ENCODE measurements around the gene KANK2.
A peak's percentile ranks its signal among the peaks of the same experiment; 100 is the strongest.

KANK2 gene

DNA sequence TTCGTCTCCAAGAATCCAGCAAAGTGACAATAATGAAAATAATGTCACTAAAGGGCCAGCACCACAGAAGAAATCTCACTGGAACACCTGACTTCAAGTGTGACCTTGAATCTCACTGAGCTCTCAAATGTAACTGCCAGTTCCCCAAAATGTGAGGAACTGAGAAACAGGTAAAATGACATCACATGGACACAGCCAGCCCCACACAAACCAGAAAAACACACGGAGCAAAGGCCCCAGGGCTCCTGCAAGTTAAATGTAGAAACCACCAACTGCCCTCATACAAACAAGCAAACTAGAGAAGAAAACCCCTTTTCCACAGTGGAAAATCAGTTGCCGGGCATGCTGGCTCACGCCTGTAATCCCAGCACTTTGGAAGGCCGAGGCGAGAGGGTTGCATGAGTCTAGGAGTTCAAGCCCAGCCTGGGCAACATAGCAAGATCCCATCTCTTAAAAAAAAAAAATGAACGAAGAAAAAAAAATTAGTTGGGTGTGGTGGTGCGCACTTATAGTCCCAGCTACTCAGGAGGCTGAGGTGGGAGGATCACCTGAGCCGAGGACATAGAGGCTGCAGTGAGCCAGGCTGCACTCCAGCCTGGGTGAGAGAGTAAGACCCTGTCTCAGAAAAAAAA is 8.7 kb upstream of the KANK2 start:
- Histone ChIP-seq H3K27me3 (ENCODE audit: control insufficient read depth in 1 of 2, insufficient read depth in 2 of 2, low read length in 2 of 2) (no peaks in the 10 kb centered on the region), H3K4me1 (ENCODE audit: control insufficient read depth in 1 of 2, insufficient read depth in 2 of 2, low read length in 2 of 2) (no peaks in the 10 kb centered on the region), H3K9ac (ENCODE audit: low read depth in 1 of 2, low read length in 2 of 2) (no peak overlapping the region), H3K9me3 (ENCODE audit: control insufficient read depth in 1 of 2, low read length in 2 of 2) (no peaks in the 10 kb centered on the region), H3K36me3 (ENCODE audit: control insufficient read depth in 1 of 2, insufficient read depth in 2 of 2, low read length in 2 of 2) (peaks cover 5 to 20% of the 10 kb centered on the region in 2 donors), H3K4me3 (ENCODE audit: low read depth in 1 of 2, low read length in 2 of 2) (no peak overlapping the region), H3K27ac (ENCODE audit: low read depth, low read length) (no peak overlapping the region)

DNA sequence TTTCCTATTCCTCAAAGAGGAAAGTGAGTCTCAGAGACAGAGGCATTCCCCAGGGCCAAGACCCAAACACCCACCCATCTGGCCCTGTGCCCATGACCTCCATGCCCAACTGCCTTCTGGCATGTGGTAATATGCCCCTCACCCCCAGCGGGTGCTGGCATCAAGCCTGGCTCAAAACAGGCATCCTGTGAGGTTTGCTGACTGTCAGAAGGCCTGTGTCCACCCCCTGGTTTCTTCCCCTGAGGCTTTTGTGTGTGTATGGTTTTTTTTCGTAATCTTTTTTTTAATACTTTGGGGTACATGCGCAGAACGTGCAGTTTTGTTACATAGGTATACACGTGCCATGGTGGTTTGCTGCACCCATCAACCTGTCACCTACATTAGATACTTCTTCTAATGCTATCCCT is 7.6 kb upstream of the KANK2 start:
- Histone ChIP-seq H3K9ac (ENCODE audit: low read depth in 1 of 2, low read length in 2 of 2) (no peak overlapping the region), H3K27me3 (ENCODE audit: control insufficient read depth in 1 of 2, insufficient read depth in 2 of 2, low read length in 2 of 2) (no peaks in the 10 kb centered on the region), H3K36me3 (ENCODE audit: control insufficient read depth in 1 of 2, insufficient read depth in 2 of 2, low read length in 2 of 2) (peaks cover 5 to 11% of the 10 kb centered on the region in 2 donors), H3K27ac (ENCODE audit: low read depth, low read length) (no peak overlapping the region), H3K4me3 (ENCODE audit: low read depth in 1 of 2, low read length in 2 of 2) (no peak overlapping the region), H3K4me1 (ENCODE audit: control insufficient read depth in 1 of 2, insufficient read depth in 2 of 2, low read length in 2 of 2) (no peaks in the 10 kb centered on the region), H3K9me3 (ENCODE audit: control insufficient read depth in 1 of 2, low read length in 2 of 2) (no peaks in the 10 kb centered on the region)

DNA sequence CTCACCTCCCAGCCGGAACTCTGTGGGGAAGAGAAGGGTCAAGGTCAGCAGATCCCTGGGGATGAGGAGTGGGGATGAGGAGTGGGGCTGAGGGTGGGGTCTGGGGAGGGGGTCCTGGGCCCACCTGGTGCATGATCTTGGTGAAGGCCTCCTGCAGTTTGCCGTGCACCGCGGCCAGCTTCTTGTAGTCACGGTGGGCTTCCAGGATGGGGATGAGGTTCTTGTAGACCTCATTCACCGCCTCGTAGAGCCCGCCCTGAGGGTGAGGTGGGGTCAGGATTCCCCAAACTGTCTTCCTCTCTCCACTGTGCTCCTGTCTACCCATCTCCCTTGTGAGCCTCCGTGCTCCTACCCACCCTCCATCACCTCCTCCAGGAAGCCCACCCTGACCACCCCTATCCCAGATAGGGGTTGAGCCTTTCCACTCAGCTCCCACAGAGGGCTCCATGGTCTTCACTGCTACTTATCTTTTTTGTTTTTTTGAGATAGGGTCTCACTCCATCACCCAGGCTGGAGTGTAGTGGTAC is 6.8 kb upstream of the KANK2 start:
- Histone ChIP-seq H3K36me3 (ENCODE audit: control insufficient read depth in 1 of 2, insufficient read depth in 2 of 2, low read length in 2 of 2) (peaks cover 5 to 8% of the 10 kb centered on the region in 2 donors), H3K9me3 (ENCODE audit: control insufficient read depth in 1 of 2, low read length in 2 of 2) (no peaks in the 10 kb centered on the region), H3K4me1 (ENCODE audit: control insufficient read depth in 1 of 2, insufficient read depth in 2 of 2, low read length in 2 of 2) (no peaks in the 10 kb centered on the region), H3K27me3 (ENCODE audit: control insufficient read depth in 1 of 2, insufficient read depth in 2 of 2, low read length in 2 of 2) (no peaks in the 10 kb centered on the region), H3K9ac (ENCODE audit: low read depth in 1 of 2, low read length in 2 of 2) (no peak overlapping the region), H3K27ac (ENCODE audit: low read depth, low read length) (no peak overlapping the region), H3K4me3 (ENCODE audit: low read depth in 1 of 2, low read length in 2 of 2) (no peak overlapping the region)

DNA sequence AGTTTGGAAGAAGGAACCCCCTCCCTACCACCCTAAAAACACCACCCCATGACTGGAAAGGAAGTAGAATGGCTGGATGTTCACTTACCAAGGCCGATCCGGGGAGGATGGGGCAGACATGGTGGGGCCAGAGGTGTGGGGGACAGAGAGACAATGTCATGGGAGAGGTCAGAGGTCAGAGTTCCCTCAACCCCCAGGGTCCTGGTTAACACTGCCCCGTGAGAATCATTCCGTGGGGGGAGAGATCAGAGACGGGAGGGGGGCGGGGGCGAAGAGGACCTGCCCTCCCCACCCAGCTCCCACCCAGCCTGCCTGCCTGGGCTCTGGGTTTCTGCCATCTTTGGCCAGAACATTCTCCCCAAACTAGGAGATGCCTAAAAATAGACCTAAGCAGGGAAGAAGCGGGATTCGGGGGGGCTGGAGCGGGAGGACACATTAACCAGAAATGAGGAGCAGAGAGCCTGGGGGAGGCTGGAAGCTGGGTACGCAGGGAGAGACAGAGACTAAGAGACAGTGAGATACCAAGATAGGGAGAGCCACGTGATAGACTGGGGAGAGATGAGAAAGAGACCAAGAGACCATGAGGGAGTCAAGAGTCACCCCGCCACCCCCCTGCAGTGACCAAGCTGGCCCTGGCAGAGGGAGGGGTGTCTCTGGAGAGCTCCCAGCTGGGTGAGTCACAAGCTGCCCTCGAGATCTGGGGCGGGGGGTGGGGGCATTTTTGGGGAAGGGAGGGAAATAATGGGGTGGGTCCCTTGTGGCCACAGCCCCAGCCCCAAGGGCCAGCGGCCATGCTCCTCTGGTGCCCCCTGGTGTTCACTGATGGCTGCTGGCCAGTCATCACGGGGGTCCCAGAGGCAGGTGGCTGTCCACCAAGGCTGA is 6.1 kb upstream of the KANK2 start:
- H3K9ac ChIP-seq (ENCODE audit: low read depth in 1 of 2, low read length in 2 of 2): no peak overlapping the region
- peaks cover 4 to 5% of the 10 kb centered on the region in 2 donors for H3K36me3 ChIP-seq (ENCODE audit: control insufficient read depth in 1 of 2, insufficient read depth in 2 of 2, low read length in 2 of 2)
- no peak overlapping the region for H3K4me3 ChIP-seq (ENCODE audit: low read depth in 1 of 2, low read length in 2 of 2)
- H3K9me3 ChIP-seq (ENCODE audit: control insufficient read depth in 1 of 2, low read length in 2 of 2): no peaks in the 10 kb centered on the region
- no peaks in the 10 kb centered on the region for H3K27me3 ChIP-seq (ENCODE audit: control insufficient read depth in 1 of 2, insufficient read depth in 2 of 2, low read length in 2 of 2)
- H3K4me1 ChIP-seq (ENCODE audit: control insufficient read depth in 1 of 2, insufficient read depth in 2 of 2, low read length in 2 of 2): no peaks in the 10 kb centered on the region
- H3K27ac ChIP-seq (ENCODE audit: low read depth, low read length): peak overlapping the region; percentile 54

DNA sequence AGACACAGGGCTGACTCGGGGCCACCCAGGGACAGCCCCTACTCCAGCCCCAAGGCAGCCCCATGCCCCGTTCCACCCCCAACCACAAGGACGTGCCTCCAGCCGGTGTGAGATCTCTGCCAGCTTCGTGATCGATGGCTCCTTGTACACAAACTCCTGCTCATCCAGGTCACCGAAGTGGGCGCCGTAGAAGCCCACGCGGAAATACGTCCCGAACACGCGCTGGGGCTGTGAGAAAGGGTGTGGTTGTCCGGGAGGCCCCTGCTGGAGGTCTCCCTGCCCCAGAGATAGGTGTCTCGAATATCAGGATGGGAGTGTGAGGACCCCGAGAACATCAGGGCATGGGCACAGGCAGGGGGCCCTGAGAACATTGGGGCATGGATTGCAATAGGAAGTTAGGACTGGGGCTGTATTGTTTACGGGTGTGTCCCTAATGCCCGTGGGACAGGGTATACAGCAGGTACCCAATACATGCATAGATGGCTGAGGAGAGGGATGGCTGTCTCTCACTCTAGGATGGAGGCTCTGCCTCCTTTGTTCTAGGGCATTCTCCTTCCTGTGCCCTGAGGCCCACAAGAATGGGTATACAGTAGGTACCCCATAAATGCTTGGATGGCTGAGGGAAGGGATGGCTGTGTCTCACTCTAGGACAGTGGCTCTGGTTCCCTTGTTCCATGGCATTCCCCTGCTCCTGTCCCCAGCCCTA is 5.3 kb upstream of the KANK2 start:
- Histone ChIP-seq H3K4me1 (ENCODE audit: control insufficient read depth in 1 of 2, insufficient read depth in 2 of 2, low read length in 2 of 2) (peaks cover 0 to 5% of the 10 kb centered on the region in 2 donors), H3K9me3 (ENCODE audit: control insufficient read depth in 1 of 2, low read length in 2 of 2) (no peaks in the 10 kb centered on the region), H3K4me3 (ENCODE audit: low read depth in 1 of 2, low read length in 2 of 2) (no peak overlapping the region), H3K27ac (ENCODE audit: low read depth, low read length) (peak overlapping the region; percentile 54), H3K27me3 (ENCODE audit: control insufficient read depth in 1 of 2, insufficient read depth in 2 of 2, low read length in 2 of 2) (no peaks in the 10 kb centered on the region), H3K9ac (ENCODE audit: low read depth in 1 of 2, low read length in 2 of 2) (no peak overlapping the region), H3K36me3 (ENCODE audit: control insufficient read depth in 1 of 2, insufficient read depth in 2 of 2, low read length in 2 of 2) (peaks cover 4 to 5% of the 10 kb centered on the region in 2 donors)

DNA sequence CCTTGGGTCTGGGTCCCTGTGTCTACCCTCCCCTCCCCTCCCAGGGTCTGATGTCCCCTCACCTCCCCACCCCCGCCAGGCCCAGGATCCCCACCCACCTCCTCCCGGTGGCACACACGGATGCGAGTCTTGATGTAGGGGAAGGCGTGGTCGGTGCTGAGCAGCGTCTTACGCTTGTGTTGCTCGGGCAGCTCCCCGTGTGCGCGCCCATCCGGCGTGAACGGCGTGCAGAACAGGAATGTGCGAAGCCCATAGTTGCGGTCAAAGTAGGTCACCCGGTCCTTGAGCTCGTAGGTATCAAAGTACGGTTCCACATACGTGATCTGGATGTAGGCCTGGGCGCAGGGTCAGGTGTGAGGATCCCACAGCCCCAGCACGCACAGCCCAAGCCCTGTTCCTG is 4.4 kb upstream of the KANK2 start:
- H3K36me3 ChIP-seq (ENCODE audit: control insufficient read depth in 1 of 2, insufficient read depth in 2 of 2, low read length in 2 of 2): peaks cover 4 to 5% of the 10 kb centered on the region in 2 donors
- no peak overlapping the region for H3K9ac ChIP-seq (ENCODE audit: low read depth in 1 of 2, low read length in 2 of 2)
- peaks cover 0 to 5% of the 10 kb centered on the region in 2 donors for H3K4me1 ChIP-seq (ENCODE audit: control insufficient read depth in 1 of 2, insufficient read depth in 2 of 2, low read length in 2 of 2)
- no peak overlapping the region for H3K27ac ChIP-seq (ENCODE audit: low read depth, low read length)
- H3K27me3 ChIP-seq (ENCODE audit: control insufficient read depth in 1 of 2, insufficient read depth in 2 of 2, low read length in 2 of 2): no peaks in the 10 kb centered on the region
- H3K4me3 ChIP-seq (ENCODE audit: low read depth in 1 of 2, low read length in 2 of 2): no peak overlapping the region
- no peaks in the 10 kb centered on the region for H3K9me3 ChIP-seq (ENCODE audit: control insufficient read depth in 1 of 2, low read length in 2 of 2)

DNA sequence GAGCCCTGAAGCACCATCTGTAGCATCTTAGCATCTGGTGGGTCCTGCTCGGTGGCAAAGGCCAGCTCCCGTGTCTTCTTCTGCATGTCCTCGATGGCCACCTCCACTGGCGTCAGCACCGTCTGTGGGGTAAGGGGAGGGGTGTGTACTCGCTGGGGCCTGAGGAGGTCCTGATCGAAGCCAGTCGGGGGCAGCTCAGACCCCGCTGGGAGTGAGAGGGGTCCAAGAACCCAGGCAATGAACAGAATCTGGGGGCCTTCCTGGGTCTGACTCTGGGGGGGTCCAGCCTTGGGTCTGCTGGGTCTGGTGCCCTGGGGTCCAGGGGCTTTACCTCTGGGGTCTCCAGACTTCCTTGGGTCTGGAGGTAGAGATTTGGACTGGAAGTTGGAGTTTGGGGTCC is 3.6 kb upstream of the KANK2 start:
- Histone ChIP-seq H3K4me3 (ENCODE audit: low read depth in 1 of 2, low read length in 2 of 2) (no peak overlapping the region), H3K36me3 (ENCODE audit: control insufficient read depth in 1 of 2, insufficient read depth in 2 of 2, low read length in 2 of 2) (peaks cover 4 to 5% of the 10 kb centered on the region in 2 donors), H3K27me3 (ENCODE audit: control insufficient read depth in 1 of 2, insufficient read depth in 2 of 2, low read length in 2 of 2) (no peaks in the 10 kb centered on the region), H3K27ac (ENCODE audit: low read depth, low read length) (no peak overlapping the region), H3K9me3 (ENCODE audit: control insufficient read depth in 1 of 2, low read length in 2 of 2) (no peaks in the 10 kb centered on the region), H3K4me1 (ENCODE audit: control insufficient read depth in 1 of 2, insufficient read depth in 2 of 2, low read length in 2 of 2) (peaks cover 0 to 10% of the 10 kb centered on the region in 2 donors), H3K9ac (ENCODE audit: low read depth in 1 of 2, low read length in 2 of 2) (no peak overlapping the region)

DNA sequence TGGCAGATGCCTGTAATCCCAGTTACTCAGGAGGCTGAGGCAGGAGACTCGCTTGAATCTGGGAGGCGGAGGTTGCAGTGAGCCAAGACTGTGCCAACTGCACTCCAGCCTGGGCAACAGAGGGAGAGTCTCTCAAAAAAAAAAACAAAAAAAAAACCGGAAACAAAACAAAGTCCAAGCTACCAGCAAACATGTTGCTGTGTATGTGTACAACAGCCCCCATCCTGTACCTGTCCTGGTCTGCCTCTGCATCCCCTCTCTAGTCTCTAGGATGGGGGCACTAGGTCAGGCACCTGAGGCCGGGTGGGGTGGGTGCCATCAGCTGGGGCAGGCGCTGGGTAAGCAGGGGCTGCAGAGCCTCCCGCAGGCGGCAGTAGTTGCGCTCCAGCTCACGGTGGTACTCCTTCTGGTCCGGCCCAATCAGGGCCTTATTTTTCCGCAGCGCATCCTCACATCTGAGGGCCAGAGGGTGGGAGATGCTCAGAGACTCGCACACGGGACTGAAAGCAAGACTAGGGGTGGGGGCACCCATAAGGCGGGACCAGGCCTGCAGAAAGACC is 2.8 kb upstream of the KANK2 start:
- Histone ChIP-seq H3K4me1 (ENCODE audit: control insufficient read depth in 1 of 2, insufficient read depth in 2 of 2, low read length in 2 of 2) (peaks cover 5 to 15% of the 10 kb centered on the region in 2 donors), H3K36me3 (ENCODE audit: control insufficient read depth in 1 of 2, insufficient read depth in 2 of 2, low read length in 2 of 2) (peaks cover 4 to 5% of the 10 kb centered on the region in 2 donors), H3K9ac (ENCODE audit: low read depth in 1 of 2, low read length in 2 of 2) (no peak overlapping the region), H3K27ac (ENCODE audit: low read depth, low read length) (no peak overlapping the region), H3K27me3 (ENCODE audit: control insufficient read depth in 1 of 2, insufficient read depth in 2 of 2, low read length in 2 of 2) (no peaks in the 10 kb centered on the region), H3K4me3 (ENCODE audit: low read depth in 1 of 2, low read length in 2 of 2) (no peak overlapping the region), H3K9me3 (ENCODE audit: control insufficient read depth in 1 of 2, low read length in 2 of 2) (no peaks in the 10 kb centered on the region)

DNA sequence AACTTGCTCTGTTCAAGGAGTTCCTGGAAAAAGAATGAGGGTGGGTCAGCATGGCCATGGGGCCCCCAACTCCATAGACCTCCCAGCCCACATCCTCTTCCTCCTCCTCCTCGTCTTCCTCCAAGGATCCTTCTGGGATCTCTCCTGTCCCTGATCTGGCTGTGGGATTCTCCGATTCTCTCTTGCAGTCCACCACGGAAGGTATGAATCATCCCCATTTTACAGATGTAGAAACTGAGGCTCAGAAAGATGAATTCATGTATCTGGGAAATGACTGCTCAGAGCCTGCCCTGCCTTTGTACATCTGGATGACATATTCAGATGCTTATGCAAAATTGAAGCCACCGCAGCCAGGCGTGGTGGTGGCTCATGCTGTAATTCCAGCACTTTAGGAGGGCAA is 2.2 kb upstream of the KANK2 start:
- Histone ChIP-seq H3K9ac (ENCODE audit: low read depth in 1 of 2, low read length in 2 of 2) (no peak overlapping the region), H3K4me1 (ENCODE audit: control insufficient read depth in 1 of 2, insufficient read depth in 2 of 2, low read length in 2 of 2) (peaks cover 5 to 17% of the 10 kb centered on the region in 2 donors), H3K4me3 (ENCODE audit: low read depth in 1 of 2, low read length in 2 of 2) (no peak overlapping the region), H3K27me3 (ENCODE audit: control insufficient read depth in 1 of 2, insufficient read depth in 2 of 2, low read length in 2 of 2) (no peaks in the 10 kb centered on the region), H3K9me3 (ENCODE audit: control insufficient read depth in 1 of 2, low read length in 2 of 2) (no peaks in the 10 kb centered on the region), H3K36me3 (ENCODE audit: control insufficient read depth in 1 of 2, insufficient read depth in 2 of 2, low read length in 2 of 2) (peaks cover 4 to 5% of the 10 kb centered on the region in 2 donors), H3K27ac (ENCODE audit: low read depth, low read length) (no peak overlapping the region)
